NB4 (cell line): ENCODE data around the gene SPATS2.

Source experiments
- CTCF ChIP-seq: IDR thresholded peaks from one replicate; pipeline ENCODE4 v1.5.1; 2012; ENCODE audit warnings: low read depth, low read length
- POLR2A ChIP-seq: IDR thresholded peaks from 2 replicates; pipeline ENCODE4 v1.6.1; 2011; ENCODE audit warnings: mild to moderate bottlenecking; ENCODE audit not compliant: insufficient read length; ENCODE audit errors: extremely low read depth

- TF ChIP-seq POLR2A: no peak
- TF ChIP-seq CTCF: no peak
Observed at GRCh38 chr12:49552014-49552413, 184.8 kb downstream of the SPATS2 start.
